HL-60 (cell line): ENCODE measurements around the gene GPR179.

Source experiments
- CTCF ChIP-seq: IDR thresholded peaks from one replicate; pipeline ENCODE4 v1.5.1; 2011; ENCODE audit warnings: low read length, control low read depth, inconsistent platforms; ENCODE audit not compliant: insufficient read depth
- GABPA ChIP-seq: IDR thresholded peaks from 2 replicates; pipeline ENCODE4 v1.6.1; 2012; ENCODE audit warnings: low read depth
- POLR2AphosphoS5 ChIP-seq: IDR thresholded peaks from 2 replicates; pipeline ENCODE4 v1.6.1; 2012; ENCODE audit warnings: low read depth
- REST ChIP-seq: IDR thresholded peaks from 2 replicates; pipeline ENCODE4 v1.6.1; 2012; ENCODE audit warnings: low read depth; ENCODE audit not compliant: insufficient replicate concordance

- TF ChIP-seq POLR2AphosphoS5: no peak
- no peak for TF ChIP-seq CTCF
- no peak for TF ChIP-seq REST
- TF ChIP-seq GABPA: no peak
Observed at GRCh38 chr17:38342886-38343607, 709 bp downstream of the GPR179 start.
